ENCODE measurements around the gene CPPED1.

GRCh38 chr16:12811441-12812383 is 8.0 kb upstream of the CPPED1 start:
- no peak for TF ChIP-seq EZH2 (IDR thresholded peaks at IDR 0.05; ENCODE audit: borderline replicate concordance, control insufficient read depth, low read depth, low read length)
- TF ChIP-seq, protein P1, sequence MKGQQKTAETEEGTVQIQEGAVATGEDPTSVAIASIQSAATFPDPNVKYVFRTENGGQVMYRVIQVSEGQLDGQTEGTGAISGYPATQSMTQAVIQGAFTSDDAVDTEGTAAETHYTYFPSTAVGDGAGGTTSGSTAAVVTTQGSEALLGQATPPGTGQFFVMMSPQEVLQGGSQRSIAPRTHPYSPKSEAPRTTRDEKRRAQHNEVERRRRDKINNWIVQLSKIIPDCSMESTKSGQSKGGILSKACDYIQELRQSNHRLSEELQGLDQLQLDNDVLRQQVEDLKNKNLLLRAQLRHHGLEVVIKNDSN (IDR thresholded peaks at IDR 0.05; ENCODE audit: borderline replicate concordance, extremely low read length, insufficient read depth, low read depth, low read length), result no peak
- TF ChIP-seq POLR2A (IDR thresholded peaks at IDR 0.05; ENCODE audit: low read depth, low read length), result no peak
- no peak for TF ChIP-seq NR2C1 (IDR thresholded peaks at IDR 0.05)
- TF ChIP-seq BRCA1 (IDR thresholded peaks at IDR 0.05; ENCODE audit: low read depth, low read length), result no peak
- TF ChIP-seq, protein P2, sequence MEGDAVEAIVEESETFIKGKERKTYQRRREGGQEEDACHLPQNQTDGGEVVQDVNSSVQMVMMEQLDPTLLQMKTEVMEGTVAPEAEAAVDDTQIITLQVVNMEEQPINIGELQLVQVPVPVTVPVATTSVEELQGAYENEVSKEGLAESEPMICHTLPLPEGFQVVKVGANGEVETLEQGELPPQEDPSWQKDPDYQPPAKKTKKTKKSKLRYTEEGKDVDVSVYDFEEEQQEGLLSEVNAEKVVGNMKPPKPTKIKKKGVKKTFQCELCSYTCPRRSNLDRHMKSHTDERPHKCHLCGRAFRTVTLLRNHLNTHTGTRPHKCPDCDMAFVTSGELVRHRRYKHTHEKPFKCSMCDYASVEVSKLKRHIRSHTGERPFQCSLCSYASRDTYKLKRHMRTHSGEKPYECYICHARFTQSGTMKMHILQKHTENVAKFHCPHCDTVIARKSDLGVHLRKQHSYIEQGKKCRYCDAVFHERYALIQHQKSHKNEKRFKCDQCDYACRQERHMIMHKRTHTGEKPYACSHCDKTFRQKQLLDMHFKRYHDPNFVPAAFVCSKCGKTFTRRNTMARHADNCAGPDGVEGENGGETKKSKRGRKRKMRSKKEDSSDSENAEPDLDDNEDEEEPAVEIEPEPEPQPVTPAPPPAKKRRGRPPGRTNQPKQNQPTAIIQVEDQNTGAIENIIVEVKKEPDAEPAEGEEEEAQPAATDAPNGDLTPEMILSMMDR (IDR thresholded peaks at IDR 0.05 in 2 of 3, conservative IDR thresholded peaks at IDR 0.05 in 1 of 3; ENCODE audit: control insufficient read depth in 2 of 3, extremely low read depth in 1 of 3, insufficient read depth in 1 of 3, low read depth in 3 of 3, low read length in 3 of 3), result no peak
- no peak for TF ChIP-seq SMC3 (IDR thresholded peaks at IDR 0.05; ENCODE audit: borderline replicate concordance, low read length)
